ENCODE results near the gene STX2. TPM values are rescaled to one million over a fixed set of nuclear protein-coding genes. Genes with fewer than 3 reads are reported as not detected.

STX2 gene
- total RNA-seq, 4 donors from 2014 or later, result 26.3 to 44.8 (median 33.6) TPM

DNA sequence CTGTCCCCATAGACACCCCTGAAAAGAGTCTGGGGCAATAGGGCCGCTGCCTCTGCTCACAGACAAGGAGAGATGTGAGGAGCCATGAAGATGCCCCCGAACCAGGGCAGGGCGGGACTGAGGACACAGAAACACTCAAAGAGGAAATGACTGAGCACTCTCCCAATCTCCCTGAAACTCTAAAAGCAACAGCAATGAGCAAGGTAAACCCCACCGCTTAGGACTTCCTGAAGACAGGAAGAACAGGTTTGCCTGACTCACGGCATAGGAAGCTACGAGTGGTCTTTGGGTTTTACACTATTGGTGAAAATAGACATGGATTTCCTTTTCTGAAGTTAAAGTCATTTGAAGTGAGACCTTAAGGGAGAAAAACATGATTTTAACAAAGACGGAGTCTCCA, 32.5 kb downstream of the STX2 start:
- TF ChIP-seq, protein P1, sequence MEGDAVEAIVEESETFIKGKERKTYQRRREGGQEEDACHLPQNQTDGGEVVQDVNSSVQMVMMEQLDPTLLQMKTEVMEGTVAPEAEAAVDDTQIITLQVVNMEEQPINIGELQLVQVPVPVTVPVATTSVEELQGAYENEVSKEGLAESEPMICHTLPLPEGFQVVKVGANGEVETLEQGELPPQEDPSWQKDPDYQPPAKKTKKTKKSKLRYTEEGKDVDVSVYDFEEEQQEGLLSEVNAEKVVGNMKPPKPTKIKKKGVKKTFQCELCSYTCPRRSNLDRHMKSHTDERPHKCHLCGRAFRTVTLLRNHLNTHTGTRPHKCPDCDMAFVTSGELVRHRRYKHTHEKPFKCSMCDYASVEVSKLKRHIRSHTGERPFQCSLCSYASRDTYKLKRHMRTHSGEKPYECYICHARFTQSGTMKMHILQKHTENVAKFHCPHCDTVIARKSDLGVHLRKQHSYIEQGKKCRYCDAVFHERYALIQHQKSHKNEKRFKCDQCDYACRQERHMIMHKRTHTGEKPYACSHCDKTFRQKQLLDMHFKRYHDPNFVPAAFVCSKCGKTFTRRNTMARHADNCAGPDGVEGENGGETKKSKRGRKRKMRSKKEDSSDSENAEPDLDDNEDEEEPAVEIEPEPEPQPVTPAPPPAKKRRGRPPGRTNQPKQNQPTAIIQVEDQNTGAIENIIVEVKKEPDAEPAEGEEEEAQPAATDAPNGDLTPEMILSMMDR (IDR thresholded peaks at IDR 0.05), result no peak
- no peak for TF ChIP-seq EP300 (IDR thresholded peaks at IDR 0.05)
- no peak for TF ChIP-seq POLR2A (IDR thresholded peaks at IDR 0.05)
- no peak overlapping the region for H3K4me3 ChIP-seq
- no peaks in the 10 kb centered on the region for H3K9me3 ChIP-seq
- no peak overlapping the region for H3K27ac ChIP-seq
- no peak for DNase-seq (ENCODE audit: low spot score in 2 of 2)
- peaks cover 2 to 92% (median 21%) of the 10 kb centered on the region in 3 donors for H3K36me3 ChIP-seq
- WGBS, 2 donors, result 95 to 96% methylated on average over 7 of the region's 7 CpGs
- no peaks in the 10 kb centered on the region for H3K4me1 ChIP-seq
- H3K27me3 ChIP-seq, result no peaks in the 10 kb centered on the region

DNA sequence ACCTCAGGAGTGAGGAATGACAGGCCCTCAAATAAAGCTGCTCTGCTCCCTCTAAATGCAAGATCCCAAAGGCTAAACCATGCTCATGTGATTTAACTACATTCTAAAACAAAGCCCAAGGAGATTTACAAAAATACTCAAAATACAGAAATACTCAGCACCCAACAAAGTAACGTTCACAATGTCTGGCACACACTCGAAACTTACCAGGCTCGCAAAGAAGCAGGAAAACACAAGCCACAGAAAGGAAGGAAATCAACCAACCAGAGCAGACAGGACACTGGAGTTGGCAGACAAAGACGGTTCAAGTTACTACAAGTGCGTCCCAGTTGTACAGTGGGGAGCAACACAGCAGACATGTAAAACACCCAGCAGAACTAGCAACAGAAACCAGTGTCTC, 33.4 kb downstream of the STX2 start:
- Histone ChIP-seq H3K27ac (no peak overlapping the region), H3K4me3 (no peak overlapping the region), H3K9me3 (no peaks in the 10 kb centered on the region), H3K4me1 (no peaks in the 10 kb centered on the region), H3K27me3 (no peaks in the 10 kb centered on the region), H3K36me3 (peaks cover 2 to 98% (median 21%) of the 10 kb centered on the region in 3 donors)
- no peak for DNase-seq (ENCODE audit: low spot score in 2 of 2)
- WGBS, 2 donors, result 89 to 90% methylated on average over 5 of the region's 5 CpGs
- TF ChIP-seq POLR2A (IDR thresholded peaks at IDR 0.05) (no peak), EP300 (IDR thresholded peaks at IDR 0.05) (no peak)
- TF ChIP-seq, protein P1 (IDR thresholded peaks at IDR 0.05), result no peak

DNA sequence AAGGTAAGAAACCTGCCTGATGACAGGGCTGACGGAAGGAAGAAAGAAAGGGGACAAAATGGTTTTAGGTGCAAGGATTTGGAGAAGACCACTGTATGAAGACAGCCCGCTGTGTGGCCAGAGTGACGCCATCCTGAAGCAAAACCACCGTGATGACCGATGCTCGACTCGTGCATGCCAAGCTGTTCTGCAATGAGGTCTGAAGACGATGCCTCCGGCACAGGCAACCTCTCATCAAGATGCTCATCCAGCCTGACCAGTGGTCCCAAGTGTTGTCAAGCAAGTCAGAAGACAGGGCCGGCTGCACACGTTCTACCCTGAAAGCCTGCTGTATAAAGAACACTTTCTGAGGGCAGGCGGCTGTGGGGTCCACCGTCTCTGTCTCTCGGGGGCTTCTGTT, 34.8 kb downstream of the STX2 start:
- DNase-seq (ENCODE audit: low spot score in 2 of 2), result no peak
- no peaks in the 10 kb centered on the region for H3K27me3 ChIP-seq
- 85 to 94% methylated on average over 14 of the region's 14 CpGs for WGBS, 2 donors
- no peaks in the 10 kb centered on the region for H3K4me1 ChIP-seq
- no peak overlapping the region for H3K27ac ChIP-seq
- H3K36me3 ChIP-seq, result peaks cover 2 to 98% (median 26%) of the 10 kb centered on the region in 3 donors
- no peak overlapping the region for H3K4me3 ChIP-seq
- TF ChIP-seq, protein P1 (IDR thresholded peaks at IDR 0.05), result no peak
- no peak for TF ChIP-seq EP300 (IDR thresholded peaks at IDR 0.05)
- TF ChIP-seq POLR2A (IDR thresholded peaks at IDR 0.05), result no peak
- no peaks in the 10 kb centered on the region for H3K9me3 ChIP-seq

DNA sequence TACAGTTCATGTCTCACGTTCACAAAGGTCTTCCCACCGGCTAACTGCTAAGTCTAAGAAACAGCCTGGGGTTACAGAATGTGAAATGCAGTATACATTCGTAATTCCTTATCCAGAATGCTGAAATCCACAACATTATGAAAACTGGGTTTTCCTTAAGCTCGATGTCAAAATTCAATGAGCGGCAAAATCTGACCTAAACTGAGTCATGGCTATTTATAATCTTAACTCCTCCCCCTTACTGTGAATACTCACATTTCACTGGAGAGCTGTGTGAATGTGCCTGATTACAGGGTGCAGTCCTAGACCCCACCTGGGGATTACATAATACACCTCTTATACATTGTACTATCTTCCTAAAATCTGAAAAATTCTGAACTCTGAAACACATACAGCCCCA, 35.3 kb downstream of the STX2 start:
- Histone ChIP-seq H3K4me3 (no peak overlapping the region), H3K27ac (no peak overlapping the region), H3K9me3 (no peaks in the 10 kb centered on the region), H3K27me3 (no peaks in the 10 kb centered on the region), H3K36me3 (peaks cover 2 to 98% (median 26%) of the 10 kb centered on the region in 3 donors), H3K4me1 (no peaks in the 10 kb centered on the region)
- TF ChIP-seq, protein P1 (IDR thresholded peaks at IDR 0.05), result no peak
- no peak for TF ChIP-seq POLR2A (IDR thresholded peaks at IDR 0.05)
- TF ChIP-seq EP300 (IDR thresholded peaks at IDR 0.05), result no peak
- no peak for DNase-seq (ENCODE audit: low spot score in 2 of 2)
- 73 to 88% methylated on average over 5 of the region's 5 CpGs for WGBS, 2 donors

DNA sequence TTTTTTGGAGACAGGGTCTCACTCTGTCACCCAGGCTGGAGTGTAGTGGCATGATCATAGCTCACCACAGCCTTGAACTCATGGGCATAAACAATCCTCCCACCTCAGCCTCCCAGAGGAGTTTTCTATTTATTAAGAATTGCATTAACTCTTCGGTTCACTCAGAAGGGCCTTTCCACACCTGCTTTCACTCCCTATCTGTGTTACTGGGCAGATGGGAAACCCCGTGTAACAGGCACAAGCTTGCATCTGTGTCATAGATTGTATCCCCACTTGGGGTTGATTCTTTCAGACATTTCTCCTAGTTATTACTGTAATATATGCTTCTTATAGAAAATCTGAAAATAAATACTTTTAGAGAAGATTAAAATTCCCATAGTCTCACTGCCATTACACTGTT, 38.7 kb downstream of the STX2 start:
- Histone ChIP-seq H3K27ac (no peak overlapping the region), H3K36me3 (peaks cover 3 to 97% (median 5%) of the 10 kb centered on the region in 3 donors), H3K4me3 (no peak overlapping the region), H3K27me3 (no peaks in the 10 kb centered on the region), H3K9me3 (no peaks in the 10 kb centered on the region), H3K4me1 (no peaks in the 10 kb centered on the region)
- no peak for TF ChIP-seq POLR2A (IDR thresholded peaks at IDR 0.05)
- TF ChIP-seq EP300 (IDR thresholded peaks at IDR 0.05), result no peak
- TF ChIP-seq, protein P1 (IDR thresholded peaks at IDR 0.05), result no peak
- WGBS, 2 donors, result 93 to 97% methylated on average over 2 of the region's 2 CpGs
- DNase-seq (ENCODE audit: low spot score in 2 of 2), result no peak

Data from tibial nerve (tissue), 4 donors.